Endothelial cell of umbilical vein (primary cell): ENCODE measurements around the gene ST8SIA1. TPM values are rescaled to one million over a fixed set of nuclear protein-coding genes. Genes with fewer than 3 reads are reported as not detected.

Experiments used
- BruUV-seq: library from RNA; stranded (reverse); fragments of 400-500 nt; replicated peaks from 2 replicates; lab custom pipeline; 2021; lab: Mats Ljungman, UMichigan
- CTCF ChIA-PET: fragments of 300-600, 350-600 bp; sonication (Branson Sonifier 250); formaldehyde crosslinking; loops from one replicate; lab custom pipeline; 2021; ENCODE audit warnings: antibody characterized with exemption, inconsistent platforms; lab: Charles Lee
- POLR2A ChIA-PET: fragments of 300-600, 350-600 bp; sonication (Branson Sonifier 250); formaldehyde crosslinking; loops from one replicate; lab custom pipeline; 2021; ENCODE audit warnings: antibody characterized with exemption, inconsistent platforms; lab: Charles Lee
- DNase-seq: peaks from one replicate; pipeline ENCODE4 v3.0.0-alpha.2; 2011; ENCODE audit warnings: low read depth, low spot score
- FAIRE-seq: peaks from 2 replicates; lab custom pipeline; 2011; peaks lifted over from hg19 to GRCh38; lab: Jason Lieb, UNC
- H2AFZ ChIP-seq: 2 replicates; pipeline ENCODE4 v1.6.0; 2012; ENCODE audit warnings: low read depth, low read length, control low read depth, inconsistent platforms
- H3K27ac ChIP-seq: 2 replicates; pipeline ENCODE4 v1.5.1; 2011; ENCODE audit warnings: low read depth, mild to moderate bottlenecking, control low read depth, low read length, moderate library complexity; ENCODE audit not compliant: insufficient read depth
- H3K27me3 ChIP-seq, 2 experiments: 2 replicates each; pipeline versions ENCODE4 v1.6.0 to v1.6.1; 2011; ENCODE audit warnings: low read length in 2 of 2, mixed read lengths in 1 of 2; ENCODE audit not compliant: control insufficient read depth in 2 of 2, insufficient read depth in 2 of 2
- H3K36me3 ChIP-seq, 2 experiments: 2 replicates in 1 of 2; 3 replicates in 1 of 2; pipeline ENCODE4 v1.5.1; 2011; ENCODE audit warnings: low read length in 2 of 2, mild to moderate bottlenecking in 1 of 2, moderate library complexity in 1 of 2; ENCODE audit not compliant: control insufficient read depth in 2 of 2, insufficient read depth in 2 of 2; ENCODE audit errors: extremely low read depth in 1 of 2
- H3K4me1 ChIP-seq: 3 replicates; pipeline ENCODE4 v1.5.1; 2011; ENCODE audit warnings: mild to moderate bottlenecking, low read length; ENCODE audit not compliant: control insufficient read depth, insufficient read depth; ENCODE audit errors: extremely low read depth
- H3K4me2 ChIP-seq: 2 replicates; pipeline ENCODE4 v1.6.1; 2011; ENCODE audit warnings: low read length, control low read depth, mixed read lengths; ENCODE audit not compliant: insufficient read depth
- H3K4me3 ChIP-seq, 3 experiments: fragments of 200-600 bp in 1 of 3; sonication (generic), shearing (Covaris generic) in 1 of 3; replicated peaks in 1 of 3; 2 replicates each; pipeline ENCODE4 v1.5.1; 2011 to 2016; ENCODE audit warnings: control low read depth in 3 of 3, low read length in 3 of 3, mild to moderate bottlenecking in 2 of 3, inconsistent platforms in 1 of 3, low read depth in 1 of 3, moderate library complexity in 1 of 3; ENCODE audit not compliant: insufficient read depth in 1 of 3
- H3K79me2 ChIP-seq: 2 replicates; pipeline ENCODE4 v1.6.0; 2012; ENCODE audit warnings: low read length, inconsistent platforms; ENCODE audit not compliant: control insufficient read depth, insufficient read depth
- H3K9ac ChIP-seq: replicated peaks from 2 replicates; pipeline ENCODE3; 2011; ENCODE audit warnings: low read length, control low read depth; ENCODE audit not compliant: insufficient read depth; ENCODE audit errors: extremely low read depth
- H3K9me1 ChIP-seq: replicated peaks from 3 replicates; pipeline ENCODE4 v1.6.0; 2011; ENCODE audit warnings: mild to moderate bottlenecking, low read length; ENCODE audit not compliant: control insufficient read depth, insufficient read depth; ENCODE audit errors: extremely low read depth
- H3K9me3 ChIP-seq: replicated peaks from 2 replicates; pipeline ENCODE4 v1.5.1; 2012; ENCODE audit warnings: low read length, inconsistent platforms; ENCODE audit not compliant: control insufficient read depth, insufficient read depth
- H4K20me1 ChIP-seq: replicated peaks from 2 replicates; pipeline ENCODE3; 2011; ENCODE audit warnings: mild to moderate bottlenecking, low read length; ENCODE audit not compliant: control insufficient read depth, insufficient read depth; ENCODE audit errors: extremely low read depth
- CTCF ChIP-seq, 2 donors: IDR thresholded peaks; 1 replicate in 1 of 2; 2 replicates in 1 of 2; pipeline ENCODE4 v1.5.1; 2011; ENCODE audit warnings: low read length in 2 of 2, mild to moderate bottlenecking in 2 of 2, moderate library complexity in 2 of 2, control low read depth in 1 of 2, inconsistent platforms in 1 of 2, low read depth in 1 of 2; ENCODE audit not compliant: insufficient read depth in 1 of 2; ENCODE audit errors: extremely low read depth in 1 of 2
- GATA2 ChIP-seq: IDR thresholded peaks from 2 replicates; pipeline ENCODE4 v1.7.0; 2011; ENCODE audit warnings: low read depth, mild to moderate bottlenecking, moderate library complexity, mixed read lengths, low read length; ENCODE audit not compliant: insufficient read length, insufficient read depth
- MAX ChIP-seq: IDR thresholded peaks from 2 replicates; pipeline ENCODE4 v1.6.1; 2011; ENCODE audit not compliant: insufficient read depth, insufficient read length
- POLR2AphosphoS5 ChIP-seq: IDR thresholded peaks from 2 replicates; pipeline ENCODE4 v1.6.1; 2012; ENCODE audit warnings: low read depth, mild to moderate bottlenecking, control low read depth, low read length, moderate library complexity; ENCODE audit not compliant: insufficient read depth
- dilution Hi-C: fragments of 300-500 bp; cut with MboI; formaldehyde crosslinking; loops from one replicate; pipeline ENCODE4 v1.15.0; 2019; ENCODE audit warnings: low sequenced_read_pairs; ENCODE audit not compliant: extremely low pct_ligation_motif_present
- intact Hi-C: fragments of 100-400 bp; cut with micrococcal nuclease; formaldehyde crosslinking; loops from one replicate; pipeline ENCODE4 v1.10.0; 2022
- polyA plus RNA-seq, 4 experiments: library from polyadenylated mRNA; depleted of rRNA in 3 of 4; stranded (reverse) in 3 of 4; unstranded in 1 of 4; fragments of >200 nt; gene quantifications; 2 replicates each; pipeline versions ENCODE4 v1.2.1 to v1.2.3, GENCODE V29; 2011 to 2012; ENCODE audit warnings: missing spikeins in 1 of 4
- total RNA-seq: library from RNA; stranded (reverse); gene quantifications from 2 replicates; pipeline ENCODE4 v1.2.3, GENCODE V29; 2021

ST8SIA1 gene
- total and polyA plus RNA-seq, 2 donors (not counting 3 experiments of a cell fraction or from before 2014, with no cell fraction given), result not detected

- BruUV-seq, result no TSS peak
- no peak overlapping the region for H3K27ac ChIP-seq
- dilution Hi-C loops, result no loop called here
- no peaks in the 10 kb centered on the region for H3K4me1 ChIP-seq
- TF ChIP-seq CTCF (IDR thresholded peaks at IDR 0.05; ENCODE audit: extremely low read depth in 1 of 2, insufficient read depth in 1 of 2, low read depth in 1 of 2, low read length in 2 of 2), result no peak
- no peak overlapping the region for H3K4me2 ChIP-seq
- no peaks in the 10 kb centered on the region for H3K9me1 ChIP-seq
- no peaks in the 10 kb centered on the region for H4K20me1 ChIP-seq
- ChIA-PET POLR2A (no interaction called here), CTCF (no interaction called here)
- H3K4me3 ChIP-seq, result no peak overlapping the region
- no peak for FAIRE-seq
- H3K27me3 ChIP-seq, result no peaks in the 10 kb centered on the region
- H3K9ac ChIP-seq, result no peak overlapping the region
- DNase-seq, result no peak
- H3K79me2 ChIP-seq, result no peaks in the 10 kb centered on the region
- intact Hi-C loops, result no loop called here
- no peaks in the 10 kb centered on the region for H3K36me3 ChIP-seq
- no peak overlapping the region for H2AFZ ChIP-seq
- no peaks in the 10 kb centered on the region for H3K9me3 ChIP-seq
Measured at GRCh38 chr12:22372277-22372837, 37.9 kb upstream of the ST8SIA1 start.

DNA sequence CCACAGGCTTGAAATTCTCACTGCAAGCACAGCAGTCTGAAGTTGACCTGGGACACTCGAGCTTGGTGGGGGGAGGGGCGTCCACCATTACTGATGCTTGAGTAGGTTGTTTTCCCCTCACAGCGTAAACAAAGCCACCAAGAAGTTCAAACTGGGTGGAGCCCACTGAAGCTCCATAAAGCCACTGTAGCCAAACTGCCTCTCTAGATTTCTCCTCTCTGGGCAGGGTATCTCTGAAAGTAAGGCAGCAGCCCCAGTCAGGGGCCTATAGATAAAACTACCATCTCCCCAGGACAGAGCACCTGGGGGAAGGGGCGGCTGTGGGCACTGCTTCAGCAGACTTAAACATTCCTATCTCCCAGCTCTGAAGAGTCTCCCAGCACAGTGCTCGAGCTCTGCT, 31.7 kb upstream of the ST8SIA1 start:
- Histone ChIP-seq H3K4me3 (no peak overlapping the region), H3K9ac (no peak overlapping the region), H3K9me1 (no peaks in the 10 kb centered on the region), H3K4me2 (no peak overlapping the region), H3K27ac (no peak overlapping the region), H2AFZ (no peak overlapping the region), H3K4me1 (no peaks in the 10 kb centered on the region), H3K9me3 (no peaks in the 10 kb centered on the region), H3K36me3 (no peaks in the 10 kb centered on the region), H4K20me1 (no peaks in the 10 kb centered on the region), H3K27me3 (no peaks in the 10 kb centered on the region), H3K79me2 (no peaks in the 10 kb centered on the region)
- ChIA-PET POLR2A (no interaction called here), CTCF (no interaction called here)
- no peak for FAIRE-seq
- intact Hi-C loops, result no loop called here
- no TSS peak for BruUV-seq
- DNase-seq, result no peak
- TF ChIP-seq POLR2AphosphoS5 (no peak), MAX (no peak), GATA2 (no peak)
- dilution Hi-C loops, result no loop called here
